ENCODE results near the gene RANBP10. TPM values are rescaled to one million over a fixed set of nuclear protein-coding genes. Genes with fewer than 3 reads are reported as not detected.

The RANBP10 gene
- total and polyA plus RNA-seq, 2 of the 13 experiments (the other 11 are each of a cell fraction or from before 2014, with no cell fraction given): 9.2 to 22.7 TPM

DNA sequence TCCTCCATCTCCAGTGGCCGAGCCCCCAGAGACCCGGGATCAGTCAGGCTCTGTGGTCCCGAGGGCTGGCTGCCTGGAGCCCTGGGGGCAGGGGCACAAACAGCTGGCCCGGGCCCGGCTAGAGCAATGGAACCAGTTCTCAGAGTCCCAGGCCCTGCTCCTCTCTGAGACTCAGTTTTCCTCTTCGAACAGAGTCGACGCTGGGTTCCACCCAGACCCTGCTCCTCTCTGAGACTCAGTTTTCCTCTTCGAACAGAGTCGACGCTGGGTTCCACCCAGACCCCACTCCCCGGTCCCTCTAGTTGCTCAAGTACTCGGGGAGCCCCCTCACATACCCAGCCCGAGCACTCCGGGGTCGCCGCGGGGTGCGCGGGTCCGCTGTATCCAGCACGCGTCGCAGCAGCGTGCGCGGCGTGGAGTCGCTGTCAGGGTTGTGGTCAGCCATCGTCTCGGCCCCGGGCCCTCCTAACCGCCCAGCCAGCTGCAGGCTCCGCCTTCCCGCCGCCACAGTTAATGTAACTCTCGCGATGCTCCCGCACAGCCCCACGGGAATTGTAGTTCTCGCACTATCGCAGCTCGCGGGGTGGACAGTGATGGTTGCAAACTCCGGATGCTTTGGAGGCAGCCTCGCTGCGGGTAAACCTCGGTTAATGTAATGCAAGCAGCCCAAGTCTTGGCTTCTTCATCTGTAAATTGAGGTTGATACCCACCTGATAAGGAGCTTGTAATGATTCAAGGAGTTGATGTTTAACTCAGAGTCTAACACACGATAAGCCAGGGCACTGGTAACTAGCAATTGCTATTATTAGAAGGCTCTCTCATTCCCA lies 27.3 kb upstream of the RANBP10 start (continued):
- TF ChIP-seq, protein P1, sequence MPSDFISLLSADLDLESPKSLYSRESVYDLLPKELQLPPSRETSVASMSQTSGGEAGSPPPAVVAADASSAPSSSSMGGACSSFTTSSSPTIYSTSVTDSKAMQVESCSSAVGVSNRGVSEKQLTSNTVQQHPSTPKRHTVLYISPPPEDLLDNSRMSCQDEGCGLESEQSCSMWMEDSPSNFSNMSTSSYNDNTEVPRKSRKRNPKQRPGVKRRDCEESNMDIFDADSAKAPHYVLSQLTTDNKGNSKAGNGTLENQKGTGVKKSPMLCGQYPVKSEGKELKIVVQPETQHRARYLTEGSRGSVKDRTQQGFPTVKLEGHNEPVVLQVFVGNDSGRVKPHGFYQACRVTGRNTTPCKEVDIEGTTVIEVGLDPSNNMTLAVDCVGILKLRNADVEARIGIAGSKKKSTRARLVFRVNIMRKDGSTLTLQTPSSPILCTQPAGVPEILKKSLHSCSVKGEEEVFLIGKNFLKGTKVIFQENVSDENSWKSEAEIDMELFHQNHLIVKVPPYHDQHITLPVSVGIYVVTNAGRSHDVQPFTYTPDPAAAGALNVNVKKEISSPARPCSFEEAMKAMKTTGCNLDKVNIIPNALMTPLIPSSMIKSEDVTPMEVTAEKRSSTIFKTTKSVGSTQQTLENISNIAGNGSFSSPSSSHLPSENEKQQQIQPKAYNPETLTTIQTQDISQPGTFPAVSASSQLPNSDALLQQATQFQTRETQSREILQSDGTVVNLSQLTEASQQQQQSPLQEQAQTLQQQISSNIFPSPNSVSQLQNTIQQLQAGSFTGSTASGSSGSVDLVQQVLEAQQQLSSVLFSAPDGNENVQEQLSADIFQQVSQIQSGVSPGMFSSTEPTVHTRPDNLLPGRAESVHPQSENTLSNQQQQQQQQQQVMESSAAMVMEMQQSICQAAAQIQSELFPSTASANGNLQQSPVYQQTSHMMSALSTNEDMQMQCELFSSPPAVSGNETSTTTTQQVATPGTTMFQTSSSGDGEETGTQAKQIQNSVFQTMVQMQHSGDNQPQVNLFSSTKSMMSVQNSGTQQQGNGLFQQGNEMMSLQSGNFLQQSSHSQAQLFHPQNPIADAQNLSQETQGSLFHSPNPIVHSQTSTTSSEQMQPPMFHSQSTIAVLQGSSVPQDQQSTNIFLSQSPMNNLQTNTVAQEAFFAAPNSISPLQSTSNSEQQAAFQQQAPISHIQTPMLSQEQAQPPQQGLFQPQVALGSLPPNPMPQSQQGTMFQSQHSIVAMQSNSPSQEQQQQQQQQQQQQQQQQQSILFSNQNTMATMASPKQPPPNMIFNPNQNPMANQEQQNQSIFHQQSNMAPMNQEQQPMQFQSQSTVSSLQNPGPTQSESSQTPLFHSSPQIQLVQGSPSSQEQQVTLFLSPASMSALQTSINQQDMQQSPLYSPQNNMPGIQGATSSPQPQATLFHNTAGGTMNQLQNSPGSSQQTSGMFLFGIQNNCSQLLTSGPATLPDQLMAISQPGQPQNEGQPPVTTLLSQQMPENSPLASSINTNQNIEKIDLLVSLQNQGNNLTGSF (CRISPR knock-in tag; IDR thresholded peaks at IDR 0.05): peak; percentile 85; the same call in 1 of the 2 replicates
- TF ChIP-seq MTA1 (CRISPR knock-in tag; IDR thresholded peaks at IDR 0.05; ENCODE audit: borderline replicate concordance) (peak; percentile 58; the same call in 1 of the 2 replicates), ZBTB3 (CRISPR knock-in tag; IDR thresholded peaks at IDR 0.05; ENCODE audit: borderline replicate concordance, low read depth) (no peak), ZNF383 (CRISPR knock-in tag; IDR thresholded peaks at IDR 0.05; ENCODE audit: borderline replicate concordance) (no peak), ZFX (CRISPR knock-in tag; IDR thresholded peaks at IDR 0.05; ENCODE audit: low read depth) (peak; percentile 95), ZNF761 (CRISPR knock-in tag; conservative IDR thresholded peaks at IDR 0.05) (peak; percentile 67; the same call in 1 of the 2 replicates), ZNF101 (CRISPR knock-in tag; IDR thresholded peaks at IDR 0.05; ENCODE audit: borderline replicate concordance, low read depth) (no peak), IRX3 (CRISPR knock-in tag; IDR thresholded peaks at IDR 0.05; ENCODE audit: borderline replicate concordance, low read depth) (peak; percentile 93), ZFP36L2 (CRISPR knock-in tag; IDR thresholded peaks at IDR 0.05) (no peak), MED13 (CRISPR knock-in tag; IDR thresholded peaks at IDR 0.05) (peak; percentile 46; the same call in 1 of the 2 replicates), KDM5B (CRISPR knock-in tag; IDR thresholded peaks at IDR 0.05; ENCODE audit: borderline replicate concordance) (peak; percentile 92), ZNF3 (CRISPR knock-in tag; IDR thresholded peaks at IDR 0.05) (no peak), RFXANK (CRISPR knock-in tag; IDR thresholded peaks at IDR 0.05) (no peak; the same call in 1 of the 2 replicates), GATAD1 (CRISPR knock-in tag; IDR thresholded peaks at IDR 0.05) (peak; percentile 84), SIN3B (IDR thresholded peaks at IDR 0.05; ENCODE audit: low read length) (peak; percentile 84), CHD2 (IDR thresholded peaks at IDR 0.05; ENCODE audit: low read depth, low read length) (peak; percentile 99)
- TF ChIP-seq, protein P2, sequence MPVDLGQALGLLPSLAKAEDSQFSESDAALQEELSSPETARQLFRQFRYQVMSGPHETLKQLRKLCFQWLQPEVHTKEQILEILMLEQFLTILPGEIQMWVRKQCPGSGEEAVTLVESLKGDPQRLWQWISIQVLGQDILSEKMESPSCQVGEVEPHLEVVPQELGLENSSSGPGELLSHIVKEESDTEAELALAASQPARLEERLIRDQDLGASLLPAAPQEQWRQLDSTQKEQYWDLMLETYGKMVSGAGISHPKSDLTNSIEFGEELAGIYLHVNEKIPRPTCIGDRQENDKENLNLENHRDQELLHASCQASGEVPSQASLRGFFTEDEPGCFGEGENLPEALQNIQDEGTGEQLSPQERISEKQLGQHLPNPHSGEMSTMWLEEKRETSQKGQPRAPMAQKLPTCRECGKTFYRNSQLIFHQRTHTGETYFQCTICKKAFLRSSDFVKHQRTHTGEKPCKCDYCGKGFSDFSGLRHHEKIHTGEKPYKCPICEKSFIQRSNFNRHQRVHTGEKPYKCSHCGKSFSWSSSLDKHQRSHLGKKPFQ (CRISPR knock-in tag; IDR thresholded peaks at IDR 0.05; ENCODE audit: insufficient replicate concordance): peak; percentile 51
- TF ChIP-seq, protein P3, sequence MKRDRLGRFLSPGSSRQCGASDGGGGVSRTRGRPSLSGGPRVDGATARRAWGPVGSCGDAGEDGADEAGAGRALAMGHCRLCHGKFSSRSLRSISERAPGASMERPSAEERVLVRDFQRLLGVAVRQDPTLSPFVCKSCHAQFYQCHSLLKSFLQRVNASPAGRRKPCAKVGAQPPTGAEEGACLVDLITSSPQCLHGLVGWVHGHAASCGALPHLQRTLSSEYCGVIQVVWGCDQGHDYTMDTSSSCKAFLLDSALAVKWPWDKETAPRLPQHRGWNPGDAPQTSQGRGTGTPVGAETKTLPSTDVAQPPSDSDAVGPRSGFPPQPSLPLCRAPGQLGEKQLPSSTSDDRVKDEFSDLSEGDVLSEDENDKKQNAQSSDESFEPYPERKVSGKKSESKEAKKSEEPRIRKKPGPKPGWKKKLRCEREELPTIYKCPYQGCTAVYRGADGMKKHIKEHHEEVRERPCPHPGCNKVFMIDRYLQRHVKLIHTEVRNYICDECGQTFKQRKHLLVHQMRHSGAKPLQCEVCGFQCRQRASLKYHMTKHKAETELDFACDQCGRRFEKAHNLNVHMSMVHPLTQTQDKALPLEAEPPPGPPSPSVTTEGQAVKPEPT (CRISPR knock-in tag; IDR thresholded peaks at IDR 0.05; ENCODE audit: low read depth): no peak
- TF ChIP-seq, protein P4, sequence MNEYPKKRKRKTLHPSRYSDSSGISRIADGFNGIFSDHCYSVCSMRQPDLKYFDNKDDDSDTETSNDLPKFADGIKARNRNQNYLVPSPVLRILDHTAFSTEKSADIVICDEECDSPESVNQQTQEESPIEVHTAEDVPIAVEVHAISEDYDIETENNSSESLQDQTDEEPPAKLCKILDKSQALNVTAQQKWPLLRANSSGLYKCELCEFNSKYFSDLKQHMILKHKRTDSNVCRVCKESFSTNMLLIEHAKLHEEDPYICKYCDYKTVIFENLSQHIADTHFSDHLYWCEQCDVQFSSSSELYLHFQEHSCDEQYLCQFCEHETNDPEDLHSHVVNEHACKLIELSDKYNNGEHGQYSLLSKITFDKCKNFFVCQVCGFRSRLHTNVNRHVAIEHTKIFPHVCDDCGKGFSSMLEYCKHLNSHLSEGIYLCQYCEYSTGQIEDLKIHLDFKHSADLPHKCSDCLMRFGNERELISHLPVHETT (CRISPR knock-in tag; conservative IDR thresholded peaks at IDR 0.05): 0 out of 2 replicates have a peak, but pooled peaks have one; percentile 51

Data from HepG2 (cell line).